SH-SY5Y (cell line): ENCODE results near the gene IFRD2.

ENCODE experiments used
- GATA2 ChIP-seq: IDR thresholded peaks from 2 replicates; pipeline ENCODE4 v1.6.1; 2011; ENCODE audit warnings: mild to moderate bottlenecking, low read depth, low read length
- GATA3 ChIP-seq: IDR thresholded peaks from 2 replicates; pipeline ENCODE4 v1.6.1; 2011; ENCODE audit warnings: low read depth, mild to moderate bottlenecking, low read length, moderate library complexity

DNA sequence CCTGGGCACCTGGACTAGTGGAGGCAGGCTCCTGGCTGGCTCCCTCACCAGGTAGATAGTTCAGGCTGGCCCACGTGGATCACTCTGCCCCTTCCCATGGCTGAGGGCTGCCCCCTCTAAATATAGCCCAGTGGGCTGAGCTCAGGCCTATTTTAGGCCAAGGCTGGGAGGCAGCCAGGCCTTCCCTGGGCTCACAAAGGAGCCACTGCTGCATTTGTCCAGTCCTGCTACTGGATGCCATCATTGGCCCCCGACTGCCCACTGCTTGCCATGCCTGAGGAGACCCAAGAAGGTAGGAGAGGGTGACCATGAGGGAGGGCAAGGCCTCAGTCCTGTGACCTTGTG lies 13.4 kb downstream of the IFRD2 start, which contains the start of gene LSMEM2:
- TF ChIP-seq GATA2 (no peak), GATA3 (no peak)
